Ascending aorta (tissue), 2 donors: ENCODE data around the gene GALNT18. TPM values are rescaled to one million over a fixed set of nuclear protein-coding genes. Genes with fewer than 3 reads are reported as not detected.

Experiments
- DNase-seq, 2 donors: peaks; one replicate each; pipeline ENCODE4 v3.0.0-alpha.2; 2019; ENCODE audit warnings: low spot score in 2 of 2
- H3K27ac ChIP-seq, 2 donors: fragments of 200-600 bp; sonication (generic); one replicate each; pipeline ENCODE4 v1.5.1; 2016 to 2017; ENCODE audit warnings: mild to moderate bottlenecking in 1 of 2
- H3K27me3 ChIP-seq: fragments of 200-600 bp; sonication (generic); one replicate; pipeline ENCODE4 v1.5.1; 2017
- H3K36me3 ChIP-seq, 2 donors: fragments of 200-600 bp; sonication (generic); one replicate each; pipeline ENCODE4 v1.5.1; 2016
- H3K4me1 ChIP-seq, 2 donors: fragments of 200-600 bp; sonication (generic); one replicate each; pipeline ENCODE4 v1.5.1; 2016 to 2017; ENCODE audit warnings: mild to moderate bottlenecking in 1 of 2
- H3K4me3 ChIP-seq, 2 donors: fragments of 200-600 bp; sonication (generic); one replicate each; pipeline ENCODE4 v1.5.1; 2016 to 2017; ENCODE audit warnings: mild to moderate bottlenecking in 1 of 2
- H3K9me3 ChIP-seq, 2 donors: fragments of 200-600 bp; sonication (generic); one replicate each; pipeline ENCODE4 v1.5.1; 2016
- intact Hi-C: fragments of 100-400 bp; cut with DNase I; formaldehyde crosslinking; loops from one replicate; pipeline ENCODE4 v1.15.1; 2023
- total RNA-seq: library from RNA; depleted of rRNA; stranded (reverse); fragments of >200 nt; gene quantifications from one replicate; pipeline ENCODE4 v1.1.0, GENCODE V29; 2016
- TF ChIP-seq, protein P1 (sequence below), 3 experiments: fragments of 200-600 bp in 2 of 3; fragments of 450-650 bp in 1 of 3; sonication (generic) in 2 of 3; IDR thresholded peaks; one replicate each; pipeline ENCODE4 v1.5.1; 2016 to 2019; ENCODE audit warnings: antibody characterized with exemption in 3 of 3, mild to moderate bottlenecking in 1 of 3, moderate library complexity in 1 of 3

The GALNT18 gene
- total RNA-seq, 1 donor from 2014 or later: 53.5 TPM

DNA sequence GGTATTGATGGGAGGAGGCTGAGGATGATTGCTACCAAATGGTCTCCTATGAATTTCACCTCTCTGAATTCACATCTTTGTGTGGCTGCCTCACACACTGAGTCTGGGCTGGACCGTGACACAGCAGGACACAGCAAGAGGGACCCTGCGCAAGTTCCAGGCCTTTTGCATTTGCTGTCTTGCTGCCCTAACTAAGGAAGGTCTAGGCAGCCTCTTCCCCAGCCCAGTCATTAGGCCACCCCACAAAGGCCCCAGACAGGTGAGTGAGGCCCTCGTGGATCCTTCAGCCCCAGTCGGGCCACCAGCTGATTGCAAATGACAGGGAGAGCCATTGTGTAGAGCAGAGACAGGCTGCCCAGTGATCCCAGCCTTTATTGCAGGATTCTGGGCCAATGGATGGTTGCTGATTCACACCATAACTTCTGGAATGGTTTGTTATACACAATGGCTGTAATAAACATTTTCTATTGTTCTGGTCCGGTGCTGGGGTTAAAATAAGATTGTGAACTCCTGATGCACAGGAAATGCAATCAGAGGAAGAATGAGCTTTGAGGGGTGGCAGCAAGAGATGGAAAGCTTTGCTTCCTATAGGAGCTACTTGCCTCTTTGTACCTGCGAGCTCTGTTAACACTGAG lies 240.2 kb downstream of the GALNT18 start:
- Histone ChIP-seq H3K27ac (no peak overlapping the region), H3K27me3 (no peaks in the 10 kb centered on the region), H3K4me1 (no peaks in the 10 kb centered on the region), H3K4me3 (no peak overlapping the region), H3K36me3 (peaks cover 4 to 9% of the 10 kb centered on the region in 2 donors), H3K9me3 (no peaks in the 10 kb centered on the region)
- DNase-seq: no peak
- intact Hi-C loops: no loop called here
- TF ChIP-seq, protein P1, sequence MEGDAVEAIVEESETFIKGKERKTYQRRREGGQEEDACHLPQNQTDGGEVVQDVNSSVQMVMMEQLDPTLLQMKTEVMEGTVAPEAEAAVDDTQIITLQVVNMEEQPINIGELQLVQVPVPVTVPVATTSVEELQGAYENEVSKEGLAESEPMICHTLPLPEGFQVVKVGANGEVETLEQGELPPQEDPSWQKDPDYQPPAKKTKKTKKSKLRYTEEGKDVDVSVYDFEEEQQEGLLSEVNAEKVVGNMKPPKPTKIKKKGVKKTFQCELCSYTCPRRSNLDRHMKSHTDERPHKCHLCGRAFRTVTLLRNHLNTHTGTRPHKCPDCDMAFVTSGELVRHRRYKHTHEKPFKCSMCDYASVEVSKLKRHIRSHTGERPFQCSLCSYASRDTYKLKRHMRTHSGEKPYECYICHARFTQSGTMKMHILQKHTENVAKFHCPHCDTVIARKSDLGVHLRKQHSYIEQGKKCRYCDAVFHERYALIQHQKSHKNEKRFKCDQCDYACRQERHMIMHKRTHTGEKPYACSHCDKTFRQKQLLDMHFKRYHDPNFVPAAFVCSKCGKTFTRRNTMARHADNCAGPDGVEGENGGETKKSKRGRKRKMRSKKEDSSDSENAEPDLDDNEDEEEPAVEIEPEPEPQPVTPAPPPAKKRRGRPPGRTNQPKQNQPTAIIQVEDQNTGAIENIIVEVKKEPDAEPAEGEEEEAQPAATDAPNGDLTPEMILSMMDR (IDR thresholded peaks at IDR 0.05): no peak

DNA sequence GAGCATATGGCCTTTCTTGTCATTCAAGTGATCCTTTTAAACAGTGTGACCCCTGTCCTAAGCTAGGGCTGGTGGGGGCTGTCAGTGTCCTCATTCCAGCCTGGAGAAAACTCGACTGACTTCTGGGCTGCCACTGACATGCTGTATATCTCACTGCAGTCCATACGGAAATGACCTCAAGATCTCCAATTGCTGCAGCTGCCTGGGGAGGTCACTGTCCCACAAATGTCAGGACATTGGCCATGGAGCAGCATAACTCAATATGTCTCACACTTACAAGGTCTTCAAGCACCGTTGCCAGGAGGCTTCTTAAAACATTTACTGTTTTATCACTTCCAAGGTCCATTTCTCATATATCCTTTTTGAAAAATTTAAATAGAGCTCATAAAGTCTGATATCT lies 240.9 kb downstream of the GALNT18 start:
- TF ChIP-seq, protein P1 (IDR thresholded peaks at IDR 0.05): peak in 1 of 3 experiments; percentile 6
- H3K27me3 ChIP-seq: no peaks in the 10 kb centered on the region
- no peak overlapping the region for H3K4me3 ChIP-seq
- H3K27ac ChIP-seq: no peak overlapping the region
- intact Hi-C loops: no loop called here
- H3K4me1 ChIP-seq: no peaks in the 10 kb centered on the region
- H3K9me3 ChIP-seq: no peaks in the 10 kb centered on the region
- H3K36me3 ChIP-seq: peaks cover 8 to 13% of the 10 kb centered on the region in 2 donors
- DNase-seq: no peak

DNA sequence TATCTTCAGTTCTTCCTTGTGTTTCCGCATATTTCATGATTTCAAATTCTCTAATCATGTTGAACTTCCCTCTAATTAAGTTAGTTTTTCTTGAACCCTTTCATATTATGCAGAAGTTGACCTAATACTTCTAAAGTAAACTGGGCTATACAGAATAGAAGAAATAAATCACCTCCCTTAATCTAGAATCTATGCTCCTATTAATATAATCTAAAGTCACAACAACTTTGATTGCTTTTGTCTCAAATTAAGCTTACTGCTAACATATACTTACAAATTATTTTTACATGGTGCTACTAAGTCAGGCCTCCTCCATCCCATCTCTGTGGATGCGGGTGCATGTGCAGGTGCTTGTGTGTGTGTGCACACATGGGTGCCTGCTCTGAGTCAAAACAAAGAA lies 241.5 kb downstream of the GALNT18 start:
- Histone ChIP-seq H3K4me3 (no peak overlapping the region), H3K9me3 (no peaks in the 10 kb centered on the region), H3K36me3 (peaks cover 8 to 13% of the 10 kb centered on the region in 2 donors), H3K27me3 (no peaks in the 10 kb centered on the region), H3K4me1 (no peaks in the 10 kb centered on the region), H3K27ac (no peak overlapping the region)
- intact Hi-C loops: no loop called here
- no peak for DNase-seq
- TF ChIP-seq, protein P1 (IDR thresholded peaks at IDR 0.05): no peak

DNA sequence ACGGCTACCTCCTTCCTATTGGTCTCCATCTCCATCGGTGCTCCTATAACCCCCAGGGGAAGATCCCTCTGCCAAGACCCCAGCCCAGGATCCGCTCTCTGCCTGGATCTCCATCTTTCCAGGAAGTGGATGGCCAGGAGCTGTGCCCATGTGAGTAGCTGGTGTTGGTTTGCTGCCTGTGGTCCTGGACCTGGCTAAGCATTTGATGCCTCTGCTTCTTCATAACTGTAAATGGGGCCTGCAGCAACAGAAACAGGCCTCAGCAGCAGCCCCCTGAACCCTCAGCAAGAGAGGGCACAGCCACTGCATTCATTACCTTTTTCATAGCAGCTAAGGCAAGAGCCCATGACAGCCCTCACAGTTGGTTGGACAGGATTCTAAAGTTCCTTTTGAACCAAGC lies 242.1 kb downstream of the GALNT18 start:
- H3K27me3 ChIP-seq: no peaks in the 10 kb centered on the region
- intact Hi-C loops: no loop called here
- no peak for DNase-seq
- H3K4me3 ChIP-seq: no peak overlapping the region
- no peaks in the 10 kb centered on the region for H3K9me3 ChIP-seq
- H3K36me3 ChIP-seq: peaks cover 8 to 13% of the 10 kb centered on the region in 2 donors
- no peaks in the 10 kb centered on the region for H3K4me1 ChIP-seq
- no peak overlapping the region for H3K27ac ChIP-seq
- TF ChIP-seq, protein P1 (IDR thresholded peaks at IDR 0.05): no peak

DNA sequence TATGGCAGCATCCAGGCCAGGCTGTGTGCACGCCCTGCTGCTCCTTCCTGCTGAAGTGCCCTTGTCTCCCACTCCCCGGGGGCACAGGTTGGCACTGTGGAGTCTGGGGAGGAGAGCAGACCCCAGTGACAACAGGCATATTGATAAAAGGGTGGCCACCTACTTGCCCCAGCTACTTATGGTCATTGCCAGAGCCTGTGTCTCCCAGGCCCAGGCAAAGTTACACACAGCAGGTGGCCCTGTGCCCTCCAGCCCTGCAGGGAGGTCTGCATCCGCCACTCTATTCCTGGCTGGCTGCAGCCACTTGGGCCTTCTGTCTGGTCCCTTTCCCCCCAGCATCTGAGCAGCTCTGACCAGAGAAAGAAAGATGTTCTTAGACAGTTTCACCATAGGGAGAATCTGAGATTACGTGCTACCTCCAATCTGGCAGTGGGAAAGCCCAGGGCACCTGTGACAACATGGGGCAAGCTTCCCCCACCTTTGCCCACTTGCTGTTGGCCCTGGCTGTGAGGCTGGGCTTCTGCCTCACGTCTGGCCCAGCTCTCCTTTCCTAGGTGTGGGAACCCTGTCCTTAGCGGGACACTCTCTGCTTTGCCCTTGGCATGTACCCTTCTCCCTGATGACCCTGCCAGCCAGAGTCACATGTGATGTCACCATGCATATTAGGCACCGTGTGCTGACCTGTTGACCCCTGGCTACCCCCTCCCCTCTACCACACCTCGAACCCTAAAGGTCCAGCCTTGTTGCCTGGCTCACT lies 243.4 kb downstream of the GALNT18 start:
- no peak for DNase-seq
- no peak overlapping the region for H3K27ac ChIP-seq
- H3K9me3 ChIP-seq: no peaks in the 10 kb centered on the region
- intact Hi-C loops: no loop called here
- no peaks in the 10 kb centered on the region for H3K27me3 ChIP-seq
- H3K4me1 ChIP-seq: no peaks in the 10 kb centered on the region
- TF ChIP-seq, protein P1 (IDR thresholded peaks at IDR 0.05): no peak
- H3K36me3 ChIP-seq: peaks cover 8 to 13% of the 10 kb centered on the region in 2 donors
- H3K4me3 ChIP-seq: no peak overlapping the region
